Amniotic epithelial cell (primary cell): ENCODE results near the gene MYOZ2.

Source experiments
- DNase-seq: peaks from one replicate; pipeline ENCODE4 v3.0.0-alpha.2; 2010; ENCODE audit warnings: low read depth

Gene MYOZ2

GRCh38 chr4:119197772-119198212, 62.2 kb downstream of the MYOZ2 start:
- no peak for DNase-seq

GRCh38 chr4:119204916-119205315, 69.3 kb downstream of the MYOZ2 start:
- no peak for DNase-seq

- DNase-seq, result no peak
These were observed 70.1 kb downstream of the MYOZ2 start for GRCh38 chr4:119205690-119206089.

DNA sequence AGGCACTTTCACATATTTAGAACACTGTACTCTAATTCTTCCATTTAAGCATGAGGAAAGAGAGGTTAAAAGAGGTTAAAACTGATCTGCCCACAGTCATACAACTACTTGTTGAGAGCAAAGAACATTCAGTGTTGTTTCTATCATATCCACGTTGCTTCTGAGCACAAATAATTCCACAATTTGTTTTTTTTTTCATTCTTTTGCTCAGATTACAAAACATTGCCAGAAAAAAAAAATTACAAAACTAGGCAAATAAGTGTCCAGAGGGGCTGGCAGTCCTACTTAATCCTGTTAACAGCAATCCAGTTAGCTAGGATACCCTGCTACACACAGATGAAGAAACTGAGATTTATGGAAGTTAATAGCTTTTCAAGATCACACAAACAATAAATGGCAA, 70.5 kb downstream of the MYOZ2 start:
- DNase-seq, result peak; percentile 56

- peak; percentile 95 for DNase-seq
These were observed 71.4 kb downstream of the MYOZ2 start for GRCh38 chr4:119207051-119207450.

- DNase-seq, result peak; percentile 87
These were observed 73.4 kb downstream of the MYOZ2 start for GRCh38 chr4:119209077-119209476.

DNA sequence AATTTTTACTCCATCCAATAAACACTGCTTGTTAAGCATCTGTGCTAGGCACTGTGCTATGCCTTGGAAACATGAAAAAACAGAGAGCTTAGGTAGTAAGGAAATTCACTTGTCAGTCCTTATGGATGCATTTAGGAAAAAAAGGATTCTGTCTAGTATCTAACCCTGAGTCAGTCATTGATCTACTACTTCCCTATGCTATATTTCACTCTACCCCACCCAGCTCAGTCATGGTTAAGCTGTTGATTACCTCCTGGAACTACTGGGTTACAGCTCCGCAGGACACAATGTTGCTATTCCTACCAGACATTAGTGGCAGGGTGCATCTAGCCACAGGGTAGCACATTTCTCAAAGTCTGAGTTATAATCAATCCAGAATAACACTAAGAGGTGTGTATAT, 74.0 kb downstream of the MYOZ2 start:
- no peak for DNase-seq

DNA sequence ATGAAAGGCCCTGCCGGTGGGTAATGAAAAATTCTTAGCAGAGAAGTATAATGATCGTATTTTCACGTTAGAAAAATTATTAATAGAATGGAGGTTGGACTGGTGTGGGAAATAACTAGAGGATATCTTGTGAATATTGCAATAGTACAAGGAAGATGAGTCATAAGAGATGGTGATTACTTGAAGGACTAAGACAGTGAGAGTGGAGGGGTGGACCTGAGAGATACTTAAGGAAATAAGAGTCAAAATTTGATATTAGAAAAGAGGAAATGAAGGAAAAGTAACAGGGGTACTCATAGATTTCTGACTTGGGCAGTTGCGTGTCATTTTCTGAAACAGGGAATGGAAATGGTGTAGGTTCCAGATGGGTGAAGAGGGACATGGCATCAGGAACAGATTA, 75.1 kb downstream of the MYOZ2 start:
- peak; percentile 79 for DNase-seq

DNA sequence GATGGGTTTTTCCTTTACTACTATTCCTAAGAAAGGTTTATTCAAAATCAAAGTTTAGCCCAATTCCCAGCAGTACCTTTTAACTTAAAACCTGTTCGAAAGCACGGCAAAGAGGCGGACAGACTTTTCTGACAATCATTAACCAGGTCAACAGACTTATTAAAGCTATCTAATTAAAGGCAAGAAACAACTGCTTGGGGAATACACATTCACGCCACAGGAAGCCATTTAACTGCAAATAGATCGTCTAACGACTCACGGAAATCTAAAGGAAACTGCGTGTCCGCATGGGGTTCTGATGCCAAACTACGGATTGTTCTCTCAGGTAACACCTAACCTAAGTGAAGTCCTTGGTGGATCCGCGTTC, 76.2 kb downstream of the MYOZ2 start:
- no peak for DNase-seq

DNA sequence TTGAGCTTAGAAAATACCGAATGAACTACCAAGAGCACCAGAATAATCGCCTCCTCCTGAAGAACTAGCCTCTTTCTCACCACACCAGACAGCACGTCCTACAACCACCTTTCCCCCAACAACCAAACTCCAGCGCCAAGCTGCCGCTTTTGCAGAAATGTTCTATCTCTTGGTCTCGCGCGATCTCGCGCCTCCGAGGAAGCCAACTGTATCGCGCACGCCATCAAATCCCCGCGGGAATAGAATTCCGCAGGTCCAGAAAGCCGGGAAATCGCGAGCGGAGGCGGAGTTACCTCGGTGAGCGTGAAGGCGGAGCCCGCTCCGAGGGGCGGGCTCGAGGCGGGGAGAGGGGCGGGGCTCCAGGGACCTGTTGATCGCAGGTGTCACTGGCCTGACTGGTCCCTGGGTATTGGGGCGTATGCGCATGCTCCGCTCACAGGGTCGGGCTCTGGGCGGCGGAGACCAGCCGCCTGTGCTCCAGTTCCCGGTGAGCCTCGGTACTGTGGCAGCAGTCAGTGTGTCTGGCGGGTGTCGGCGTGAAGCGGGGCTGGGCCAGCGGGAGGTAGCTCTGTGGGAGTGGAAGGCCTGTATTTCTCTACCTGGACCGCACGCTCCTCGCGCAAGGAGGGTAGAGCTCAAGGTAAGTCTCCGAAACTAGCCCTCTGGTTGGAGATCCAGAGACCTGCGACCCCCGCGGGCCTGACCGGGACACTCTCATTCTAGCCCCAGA, 76.8 kb downstream of the MYOZ2 start, which contains the start of gene USP53:
TSS of gene USP53 (plus strand) at position 480 of the 730 bp plus-strand sequence. CDS start 27,047 bp downstream, outside the sequence.
- DNase-seq, result peak; percentile 97

GRCh38 chr4:119212964-119213606, 77.5 kb downstream of the MYOZ2 start:
- DNase-seq, result peak; percentile 88

DNA sequence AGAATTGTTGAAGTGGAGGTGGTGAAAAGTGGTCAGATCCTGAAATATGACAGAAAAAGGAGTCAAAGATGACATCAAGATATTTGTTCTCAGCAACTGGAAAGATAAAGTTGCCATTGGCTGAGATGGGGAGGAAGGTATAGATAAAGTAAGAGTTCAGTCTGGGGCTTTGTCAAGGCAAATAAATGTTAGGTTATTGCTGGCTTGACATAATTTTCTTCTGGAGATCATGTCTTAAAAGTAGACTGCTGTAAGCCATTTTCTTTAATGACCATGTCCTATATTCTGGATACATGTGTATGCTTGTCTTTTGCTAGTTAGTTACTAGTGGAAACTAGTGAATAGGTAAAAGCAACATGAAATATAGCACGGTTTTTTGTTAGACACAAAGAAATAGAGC, 82.5 kb downstream of the MYOZ2 start:
- DNase-seq, result no peak

DNA sequence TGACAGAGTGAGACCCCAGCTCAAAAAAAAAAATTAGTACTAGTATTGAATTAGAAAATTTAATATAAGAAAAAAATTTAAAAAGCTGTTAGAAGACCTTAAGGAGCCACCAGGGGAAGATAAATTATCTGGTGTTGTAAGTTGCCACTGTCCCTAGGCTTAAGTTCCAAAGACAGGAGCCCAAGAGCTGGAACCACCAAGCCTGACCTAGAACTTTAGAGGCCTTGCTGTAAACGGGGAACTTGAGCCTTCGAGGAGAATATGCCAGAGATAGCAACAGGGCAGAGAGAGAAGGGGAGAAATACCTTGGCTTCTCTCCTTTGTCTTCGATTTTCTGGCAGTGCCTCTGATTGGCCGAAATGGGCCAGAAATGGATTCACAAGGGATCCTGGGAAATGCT, 85.8 kb downstream of the MYOZ2 start:
- no peak for DNase-seq

GRCh38 chr4:119227690-119228089, 92.1 kb downstream of the MYOZ2 start:
- DNase-seq, result peak; percentile 74

DNA sequence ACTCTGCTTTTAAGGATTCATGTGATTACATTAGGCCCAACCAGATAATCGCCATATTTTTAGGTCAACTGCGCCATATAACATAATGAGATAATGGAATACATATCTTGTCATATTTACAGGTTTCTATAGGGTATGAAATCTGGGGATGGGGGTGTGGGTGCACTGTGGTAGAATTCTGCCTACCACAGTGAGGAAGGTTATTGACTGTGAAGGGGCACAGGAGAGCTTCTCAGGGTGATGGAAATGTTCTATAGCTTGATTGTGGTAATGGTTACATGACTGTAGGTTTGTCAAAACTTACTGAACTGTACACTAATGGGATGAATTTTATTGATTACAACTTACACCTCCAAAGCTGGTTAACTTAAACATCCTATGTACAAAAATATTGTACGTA, 92.8 kb downstream of the MYOZ2 start:
- DNase-seq, result no peak

DNA sequence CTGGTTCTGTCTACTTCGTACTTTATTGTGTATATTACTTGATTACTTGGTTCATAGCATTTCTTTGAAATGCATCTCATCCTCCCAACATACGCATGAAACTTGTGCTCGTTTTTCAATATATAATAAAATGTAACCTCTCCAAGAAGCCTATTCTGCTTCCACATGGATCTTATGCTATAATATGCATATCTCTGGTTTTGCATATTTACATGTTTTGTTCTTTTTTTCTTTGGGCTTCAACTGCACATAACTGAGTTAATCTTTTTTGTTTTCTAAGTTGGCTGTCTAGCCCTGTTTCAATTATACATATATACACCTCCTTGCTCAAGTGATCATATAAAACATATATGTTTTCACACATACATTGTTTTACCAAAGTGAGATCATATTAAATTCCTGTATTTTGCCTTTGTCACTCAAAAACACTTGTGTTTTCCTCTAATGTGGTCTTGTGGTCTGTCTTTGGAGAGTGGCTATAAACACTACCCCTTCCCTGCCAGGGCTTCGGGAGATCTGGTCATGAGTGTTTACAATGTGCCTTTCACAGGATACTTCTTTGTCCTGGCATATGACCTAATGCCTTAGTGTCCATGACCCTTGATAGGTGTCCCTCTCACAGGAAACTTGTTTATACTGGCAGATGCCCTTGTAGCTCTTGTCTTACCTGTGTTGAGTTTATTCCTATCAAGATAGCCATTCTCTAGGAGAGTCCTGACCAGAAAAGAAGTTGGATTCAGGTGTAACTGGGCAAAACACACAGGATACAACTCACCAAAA, 94.5 kb downstream of the MYOZ2 start:
- no peak for DNase-seq

GRCh38 chr4:119231491-119231890, 95.9 kb downstream of the MYOZ2 start:
- DNase-seq, result no peak

DNA sequence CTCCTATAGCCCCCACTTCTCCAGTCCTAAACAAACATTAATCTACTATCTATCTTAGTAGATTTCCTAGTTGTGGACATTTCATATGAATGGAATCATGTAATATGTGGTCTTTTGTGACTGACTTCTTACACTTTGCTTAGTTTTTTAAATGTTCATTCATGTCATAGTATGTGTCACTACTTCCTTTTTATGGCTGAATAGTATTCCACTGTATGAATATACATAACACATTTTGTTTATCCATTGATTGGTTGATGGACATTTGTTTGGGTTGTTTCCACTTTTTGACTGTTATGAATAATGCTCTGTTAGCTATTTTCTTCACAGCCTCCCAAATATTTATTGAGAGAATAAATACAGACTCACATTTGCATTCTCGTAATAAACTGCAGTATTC, 96.7 kb downstream of the MYOZ2 start:
- DNase-seq, result no peak

DNA sequence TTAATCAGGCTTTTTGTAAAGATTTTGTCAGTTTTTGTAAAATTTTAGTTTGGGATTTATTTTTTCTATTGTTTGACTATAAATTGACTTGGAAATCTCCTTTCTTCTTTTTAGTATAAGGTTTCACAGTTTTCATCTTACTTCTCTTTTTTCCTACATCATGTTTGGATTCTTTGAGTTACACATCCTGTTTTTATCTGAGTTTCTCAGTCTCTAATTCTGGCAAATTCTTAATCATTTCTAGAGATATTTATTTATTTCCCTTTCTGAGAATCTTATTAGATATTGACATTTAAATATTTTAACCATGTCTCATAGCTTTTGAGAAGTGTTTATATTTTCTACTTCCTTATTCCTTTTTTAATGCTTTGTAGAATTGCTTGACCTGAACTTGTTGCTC, 97.6 kb downstream of the MYOZ2 start:
- DNase-seq, result no peak

DNA sequence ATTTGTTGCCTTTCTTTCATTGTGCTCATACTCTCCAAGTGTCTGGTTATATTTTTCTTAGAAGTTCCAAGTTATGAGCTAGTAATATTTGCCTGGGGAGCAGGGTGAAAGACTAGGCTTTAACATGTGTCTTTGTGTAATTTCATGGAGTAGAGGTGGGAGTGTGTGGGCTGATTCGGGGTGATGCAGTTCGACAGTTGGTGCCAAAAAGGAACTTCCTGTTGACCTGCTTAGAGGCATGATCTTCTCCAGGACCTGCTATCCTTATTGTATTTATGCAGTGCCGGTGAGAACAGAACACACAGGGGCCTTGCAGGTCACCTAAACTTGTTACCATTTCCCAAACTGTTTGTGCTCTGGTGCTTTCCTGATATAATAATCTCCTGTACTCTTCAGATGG, 98.1 kb downstream of the MYOZ2 start:
- DNase-seq, result peak; percentile 58

DNA sequence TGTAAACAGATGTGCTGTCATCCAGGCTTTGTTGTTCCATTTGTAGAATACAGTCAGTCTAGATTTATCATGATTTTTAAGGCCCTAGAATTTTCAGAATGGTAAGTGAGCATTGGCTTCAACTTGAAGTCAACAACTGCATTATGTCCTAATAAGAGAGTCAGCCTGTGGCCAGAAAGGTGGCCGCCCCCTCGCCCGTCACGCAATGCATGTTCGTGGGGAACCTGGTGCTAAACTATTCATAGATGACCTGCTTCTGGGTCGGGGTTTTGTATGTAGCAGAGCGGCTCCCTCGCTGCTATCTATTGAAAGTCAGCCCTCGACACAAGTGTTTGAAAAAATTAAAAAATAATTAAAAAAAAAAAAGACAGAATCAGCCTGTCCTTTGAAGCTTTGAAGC, 101.6 kb downstream of the MYOZ2 start:
- no peak for DNase-seq
